K562 (cell line): Measurements from ENCODE around the gene HFE. TPM values are rescaled to one million over a fixed set of nuclear protein-coding genes. Genes with fewer than 3 reads are reported as not detected.

Experiments
- ARID4B ChIP-seq: sonication (generic); formaldehyde crosslinking; IDR thresholded peaks from 2 replicates; pipeline ENCODE4 v1.8.0; 2022; ENCODE audit warnings: mild to moderate bottlenecking, missing genetic modification reagents
- BHLHE40 ChIP-seq: IDR thresholded peaks from 2 replicates; pipeline ENCODE4 v1.6.1; 2011; ENCODE audit warnings: low read length, improper control_type of control experiment
- CHCHD3 ChIP-seq: fragments of 250-450 bp; sonication (Bioruptor Pico); IDR thresholded peaks from 2 replicates; pipeline ENCODE4 v2.1.2; 2022; ENCODE audit warnings: mild to moderate bottlenecking
- GABPB1 ChIP-seq: sonication (generic); formaldehyde crosslinking; IDR thresholded peaks from 2 replicates; pipeline ENCODE4 v1.8.0; 2022; ENCODE audit warnings: mild to moderate bottlenecking, missing genetic modification reagents
- HES1 ChIP-seq: fragments of 450-650 bp; IDR thresholded peaks from 2 replicates; pipeline ENCODE4 v1.6.1; 2016; ENCODE audit warnings: low read depth, mild to moderate bottlenecking, moderate library complexity
- HMGN3 ChIP-seq: IDR thresholded peaks from 2 replicates; pipeline ENCODE4 v1.6.1; 2011; ENCODE audit warnings: borderline replicate concordance, low read depth, mild to moderate bottlenecking, mixed read lengths, low read length; ENCODE audit not compliant: insufficient read length; ENCODE audit errors: extremely low read depth
- HNRNPL ChIP-seq: fragments of 200-400 bp; formaldehyde crosslinking; IDR thresholded peaks from 2 replicates; pipeline ENCODE4 v1.6.1; 2017; ENCODE audit warnings: low read depth, mild to moderate bottlenecking, low read length
- HSF4 ChIP-seq: fragments of 250-450 bp; sonication (Bioruptor Pico); IDR thresholded peaks from 2 replicates; pipeline ENCODE4 v2.1.2; 2022; ENCODE audit warnings: mild to moderate bottlenecking, moderate library complexity, borderline replicate concordance
- POLR3G ChIP-seq: IDR thresholded peaks from 2 replicates; pipeline ENCODE4 v1.6.1; 2011; ENCODE audit not compliant: insufficient read length, insufficient replicate concordance; ENCODE audit errors: extremely low read depth
- SIN3A ChIP-seq, 2 experiments: fragments of 150-350 bp in 1 of 2; IDR thresholded peaks; 2 replicates each; pipeline ENCODE4 v1.6.1; 2011 to 2016; ENCODE audit warnings: borderline replicate concordance in 2 of 2, low read depth in 2 of 2, low read length in 2 of 2, mild to moderate bottlenecking in 2 of 2, moderate library complexity in 2 of 2; ENCODE audit not compliant: control insufficient read depth in 1 of 2
- SNAPC5 ChIP-seq: fragments of 250-450 bp; sonication (Bioruptor Pico); IDR thresholded peaks from 2 replicates; pipeline ENCODE4 v1.8.0; 2021; ENCODE audit warnings: moderate library complexity, mild to moderate bottlenecking, inconsistent platforms
- ZKSCAN8 ChIP-seq: fragments of 200-800 bp; sonication (Bioruptor generic); IDR thresholded peaks from 2 replicates; pipeline ENCODE4 v1.6.1; 2016; ENCODE audit warnings: missing genetic modification characterization, missing compliant biosample characterization
- ZNF212 ChIP-seq: fragments of 450-650 bp; formaldehyde crosslinking; IDR thresholded peaks from 2 replicates; pipeline ENCODE4 v1.4.0; 2020; ENCODE audit warnings: mild to moderate bottlenecking
- ZNF280B ChIP-seq: fragments of 250-450 bp; sonication (Bioruptor Pico); IDR thresholded peaks from 2 replicates; pipeline ENCODE4 v1.5.1; 2021; ENCODE audit warnings: mild to moderate bottlenecking
- ZNF444 ChIP-seq: fragments of 250-450 bp; sonication (Bioruptor Pico); IDR thresholded peaks from 2 replicates; pipeline ENCODE4 v1.4.0; 2020; ENCODE audit warnings: mild to moderate bottlenecking, moderate library complexity
- ZNF589 ChIP-seq: fragments of 200-800 bp; sonication (Bioruptor generic); IDR thresholded peaks from 2 replicates; pipeline ENCODE4 v1.6.1; 2016; ENCODE audit warnings: low read depth, missing genetic modification characterization, missing compliant biosample characterization
- ZNF639 ChIP-seq, 2 experiments: fragments of 200-800 bp in 1 of 2; sonication (Bioruptor generic) in 1 of 2; sonication (generic) in 1 of 2; formaldehyde crosslinking in 1 of 2; IDR thresholded peaks in 1 of 2; conservative IDR thresholded peaks in 1 of 2; 2 replicates each; pipeline versions ENCODE4 v1.5.0 to v1.6.1; 2016 to 2020; ENCODE audit warnings: missing compliant biosample characterization in 1 of 2, missing genetic modification characterization in 1 of 2, missing genetic modification reagents in 1 of 2
- ZNF717 ChIP-seq: fragments of 250-450 bp; sonication (Bioruptor Pico); IDR thresholded peaks from 2 replicates; pipeline ENCODE4 v1.5.0; 2021
- polyA plus RNA-seq, 8 experiments: library from polyadenylated mRNA; depleted of rRNA in 4 of 8; stranded (reverse) in 5 of 8; unstranded in 3 of 8; fragments of >200 nt; fragmentation: Nextera tagmentation in 2 of 8; fragmentation: Illumina TruSeq in 1 of 8; extraction: Ambion mirVana in 2 of 8; extraction: Trizol in 1 of 8; gene quantifications; 2 replicates each; pipeline versions ENCODE4 v1.2.1 to v1.2.3, GENCODE V29; 2011 to 2014; ENCODE audit warnings: inconsistent platforms in 1 of 8, missing spikeins in 1 of 8
- total RNA-seq, 7 experiments: library from RNA; depleted of rRNA in 6 of 7; stranded (reverse); fragments of >200 nt in 6 of 7; fragmentation: Illumina TruSeq in 2 of 7; extraction: Trizol in 2 of 7; gene quantifications; 2 replicates each; pipeline versions ENCODE4 v1.2.1 to v1.2.3, GENCODE V29; 2011 to 2021; ENCODE audit warnings: low replicate concordance in 1 of 7

Gene HFE
- total and polyA plus RNA-seq, 9 of the 15 experiments (the other 6 are each of a cell fraction or from before 2014, with no cell fraction given): 0.14 to 1.2 (median 0.76) TPM

- TF ChIP-seq ZNF639 (CRISPR knock-in tag; conservative IDR thresholded peaks at IDR 0.05 in 1 of 2, IDR thresholded peaks at IDR 0.05 in 1 of 2): peak in 1 of 2 experiments; percentile 89; a peak in 2 of 4 replicates
- peak; percentile 92 for TF ChIP-seq GABPB1 (CRISPR knock-in tag)
- peak; percentile 73 for TF ChIP-seq BHLHE40
- TF ChIP-seq SNAPC5 (CRISPR knock-in tag): no peak
- peak; percentile 97 for TF ChIP-seq CHCHD3 (CRISPR knock-in tag)
- TF ChIP-seq ZNF280B (CRISPR knock-in tag): no peak
- TF ChIP-seq HMGN3: no peak
- 0 out of 2 replicates have a peak, but pooled peaks have one; percentile 87 for TF ChIP-seq ZNF717 (CRISPR knock-in tag)
- peak; percentile 70 for TF ChIP-seq HES1
- TF ChIP-seq ZKSCAN8 (CRISPR knock-in tag): peak; percentile 25; the same call in 1 of the 2 replicates
- no peak for TF ChIP-seq HSF4 (CRISPR knock-in tag)
- peak; percentile 96 for TF ChIP-seq ARID4B (CRISPR knock-in tag)
- TF ChIP-seq ZNF212 (CRISPR knock-in tag): no peak
- no peak for TF ChIP-seq POLR3G
- peak; percentile 66 to 95; a peak in 3 of 4 replicates for TF ChIP-seq SIN3A (IDR thresholded peaks at IDR 0.05; ENCODE audit: borderline replicate concordance in 2 of 2, control insufficient read depth in 1 of 2, low read depth in 2 of 2, low read length in 2 of 2)
- TF ChIP-seq ZNF444 (CRISPR knock-in tag): peak; percentile 77
- TF ChIP-seq HNRNPL: peak; percentile 97
- TF ChIP-seq ZNF589: peak; percentile 75
Measured at GRCh38 chr6:26103770-26104456, 16.7 kb downstream of the HFE start (continued).
